GM23338 (cell line): Measurements from ENCODE around the gene CD72. TPM values are rescaled to one million over a fixed set of nuclear protein-coding genes. Genes with fewer than 3 reads are reported as not detected.
A peak's percentile ranks its signal among the peaks of the same experiment; 100 is the strongest.

Source experiments
- ATAC-seq: fragments of 200-7000 bp; cut with Tn5 transposase; 3 replicates; pipeline ENCODE4 v1.9.1; 2020
- DNase-seq: peaks from one replicate; pipeline ENCODE4 v3.0.0-alpha.2; 2015; ENCODE audit warnings: low spot score
- H2AFZ ChIP-seq: fragments of 200-600 bp; sonication (generic); 2 replicates; pipeline ENCODE4 v1.8.0; 2016; ENCODE audit warnings: antibody characterized with exemption, mild to moderate bottlenecking, moderate library complexity
- H3F3A ChIP-seq: fragments of 200-600 bp; sonication (generic); replicated peaks from 2 replicates; pipeline ENCODE4 v1.8.0; 2017; ENCODE audit warnings: antibody characterized with exemption, mixed run types, low read depth
- H3K27ac ChIP-seq: fragments of 200-600 bp; sonication (generic); 2 replicates; pipeline ENCODE4 v1.6.1; 2016; ENCODE audit warnings: low read depth
- H3K27me3 ChIP-seq: fragments of 200-600 bp; sonication (generic); 2 replicates; pipeline ENCODE4 v1.8.0; 2016; ENCODE audit warnings: mild to moderate bottlenecking, mixed run types, moderate library complexity; ENCODE audit not compliant: insufficient read depth
- H3K36me3 ChIP-seq: fragments of 200-600 bp; sonication (generic); 2 replicates; pipeline ENCODE4 v1.8.0; 2016; ENCODE audit warnings: mild to moderate bottlenecking; ENCODE audit not compliant: insufficient read depth
- H3K4me1 ChIP-seq: fragments of 200-600 bp; sonication (generic); 2 replicates; pipeline ENCODE4 v1.8.0; 2016; ENCODE audit warnings: mild to moderate bottlenecking, moderate library complexity; ENCODE audit not compliant: insufficient read depth
- H3K4me2 ChIP-seq: fragments of 200-600 bp; sonication (generic); 2 replicates; pipeline ENCODE4 v1.7.1; 2017; ENCODE audit warnings: mixed run types
- H3K4me3 ChIP-seq: fragments of 200-600 bp; sonication (generic); 2 replicates; pipeline ENCODE4 v1.6.1; 2016; ENCODE audit warnings: mixed run types
- H3K79me2 ChIP-seq: fragments of 200-600 bp; sonication (generic); replicated peaks from 2 replicates; pipeline ENCODE4 v1.8.0; 2017; ENCODE audit warnings: mild to moderate bottlenecking; ENCODE audit not compliant: insufficient read depth
- H3K9me2 ChIP-seq: fragments of 200-600 bp; sonication (generic); 2 replicates; pipeline ENCODE4 v1.8.0; 2017; ENCODE audit not compliant: insufficient read depth
- H4K20me1 ChIP-seq: fragments of 200-600 bp; sonication (generic); replicated peaks from 2 replicates; pipeline ENCODE4 v1.8.0; 2017; ENCODE audit warnings: mild to moderate bottlenecking; ENCODE audit not compliant: insufficient read depth
- H3K27ac Mint-ChIP-seq: 2 replicates; pipeline ENCODE4 v1.8.0; 2020; ENCODE audit warnings: inconsistent platforms, mild to moderate bottlenecking, moderate library complexity, mixed read lengths
- H3K27me3 Mint-ChIP-seq: 3 replicates; pipeline ENCODE4 v1.8.0; 2022; ENCODE audit warnings: low read depth, mild to moderate bottlenecking, moderate library complexity, mixed read lengths, inconsistent platforms; ENCODE audit not compliant: insufficient read depth, poor library complexity
- H3K36me3 Mint-ChIP-seq: 3 replicates; pipeline ENCODE4 v1.8.0; 2021; ENCODE audit warnings: low read depth, mild to moderate bottlenecking, inconsistent platforms, moderate library complexity, mixed read lengths
- H3K4me1 Mint-ChIP-seq: 3 replicates; pipeline ENCODE4 v1.8.0; 2020; ENCODE audit warnings: mild to moderate bottlenecking, inconsistent platforms, mixed read lengths
- H3K4me3 Mint-ChIP-seq: 3 replicates; pipeline ENCODE4 v1.8.0; 2021; ENCODE audit warnings: moderate library complexity, mild to moderate bottlenecking, inconsistent platforms, mixed read lengths
- H3K9me3 Mint-ChIP-seq: 3 replicates; pipeline ENCODE4 v1.8.0; 2020; ENCODE audit warnings: moderate library complexity, mild to moderate bottlenecking, inconsistent platforms, mixed read lengths
- CREB1 ChIP-seq: fragments of 250-450 bp; sonication (Bioruptor Pico); IDR thresholded peaks from 2 replicates; pipeline ENCODE4 v1.5.0; 2020; ENCODE audit warnings: low read depth, mild to moderate bottlenecking, moderate library complexity
- CTCF ChIP-seq, 2 experiments: fragments of 200-600 bp in 1 of 2; sonication (generic) in 1 of 2; conservative IDR thresholded peaks; 2 replicates each; pipeline versions ENCODE4 v1.5.1 to v1.6.1; 2016 to 2017; ENCODE audit warnings: antibody characterized with exemption in 2 of 2, low read depth in 2 of 2, mild to moderate bottlenecking in 2 of 2, moderate library complexity in 1 of 2
- ETS1 ChIP-seq: IDR thresholded peaks from 2 replicates; pipeline ENCODE4 v1.6.1; 2016; ENCODE audit warnings: antibody characterized with exemption
- EZH2 ChIP-seq: fragments of 200-600 bp; sonication (generic); IDR thresholded peaks from one replicate; pipeline ENCODE4 v1.8.0; 2017; ENCODE audit warnings: antibody characterized with exemption, mild to moderate bottlenecking, low read depth; ENCODE audit not compliant: unreplicated experiment
- EZH2phosphoT487 ChIP-seq: fragments of 200-600 bp; sonication (generic); IDR thresholded peaks from one replicate; pipeline ENCODE4 v1.8.1; 2018; ENCODE audit warnings: antibody characterized with exemption; ENCODE audit not compliant: unreplicated experiment
- JUNB ChIP-seq: IDR thresholded peaks from one replicate; pipeline ENCODE4 v1.6.1; 2016; ENCODE audit warnings: antibody characterized with exemption; ENCODE audit not compliant: unreplicated experiment
- POLR2AphosphoS5 ChIP-seq: IDR thresholded peaks from 2 replicates; pipeline ENCODE4 v1.6.1; 2016; ENCODE audit warnings: antibody characterized with exemption, low read depth
- REST ChIP-seq: IDR thresholded peaks from one replicate; pipeline ENCODE4 v1.6.1; 2018; ENCODE audit warnings: antibody characterized with exemption; ENCODE audit not compliant: unreplicated experiment
- STAT1 ChIP-seq: IDR thresholded peaks from one replicate; pipeline ENCODE4 v1.6.1; 2016; ENCODE audit warnings: antibody characterized with exemption; ENCODE audit not compliant: unreplicated experiment
- ZNF331 ChIP-seq: fragments of 250-450 bp; sonication (Bioruptor Pico); IDR thresholded peaks from 2 replicates; pipeline ENCODE4 v1.5.0; 2020; ENCODE audit warnings: low read depth, mild to moderate bottlenecking, moderate library complexity
- polyA plus RNA-seq: library from polyadenylated mRNA; unstranded; fragments of >200 nt; fragmentation: Nextera tagmentation; extraction: Ambion mirVana; gene quantifications from 2 replicates; pipeline ENCODE4 v1.2.1, GENCODE V29; 2016
- total RNA-seq: library from RNA; depleted of rRNA; stranded (reverse); fragments of >200 nt; shearing (Covaris generic); gene quantifications from 2 replicates; pipeline ENCODE4 v1.2.3, GENCODE V29; 2014

CD72 gene
- total and polyA plus RNA-seq, 2 experiments from 2014 or later, result 4.7 to 4.8 TPM

GRCh38 chr9:35563791-35564197 is 54.4 kb downstream of the CD72 start (continued):
- TF ChIP-seq CTCF (conservative IDR thresholded peaks at IDR 0.05; ENCODE audit: low read depth in 2 of 2), result no peak
- TF ChIP-seq CREB1, result no peak
- no peak for TF ChIP-seq ZNF331 (CRISPR knock-in tag)
- TF ChIP-seq JUNB, result no peak
- TF ChIP-seq REST, result no peak
- TF ChIP-seq EZH2, result no peak
- TF ChIP-seq POLR2AphosphoS5, result no peak

GRCh38 chr9:35562895-35563780 is 55.1 kb downstream of the CD72 start:
- peak overlapping the region; percentile 34; the same call in 1 of the 2 replicates for H2AFZ ChIP-seq
- no peaks in the 10 kb centered on the region for H3K79me2 ChIP-seq
- no peaks in the 10 kb centered on the region for H3F3A ChIP-seq
- H3K27ac ChIP-seq, result no peak overlapping the region
- no peaks in the 10 kb centered on the region for H3K27me3 ChIP-seq
- no peaks in the 10 kb centered on the region; the same call in 1 of the 2 replicates for H4K20me1 ChIP-seq
- H3K36me3 Mint-ChIP-seq, result peaks cover 2% of the 10 kb centered on the region; the same call in 1 of the 3 replicates
- H3K4me2 ChIP-seq, result 0 out of 2 replicates have a peak overlapping the region, but pooled peaks have one; percentile 38
- H3K9me3 Mint-ChIP-seq, result no peaks in the 10 kb centered on the region
- H3K36me3 ChIP-seq, result no peaks in the 10 kb centered on the region
- H3K27me3 Mint-ChIP-seq, result peaks cover 12% of the 10 kb centered on the region
- H3K4me3 Mint-ChIP-seq, result no peak overlapping the region
- ATAC-seq (peak; percentile 20; the same call in 2 of the 3 replicates), DNase-seq (no peak)
- H3K4me3 ChIP-seq, result no peak overlapping the region
- no peaks in the 10 kb centered on the region for H3K9me2 ChIP-seq
- no peaks in the 10 kb centered on the region for H3K4me1 ChIP-seq
- peaks cover 12% of the 10 kb centered on the region for H3K4me1 Mint-ChIP-seq
- H3K27ac Mint-ChIP-seq, result no peak overlapping the region; the same call in 1 of the 2 replicates
- TF ChIP-seq EZH2 (no peak), CTCF (conservative IDR thresholded peaks at IDR 0.05; ENCODE audit: low read depth in 2 of 2) (no peak), POLR2AphosphoS5 (no peak), STAT1 (no peak), EZH2phosphoT487 (no peak), ZNF331 (CRISPR knock-in tag) (no peak), ETS1 (no peak), REST (no peak)
